WI38 (cell line): ENCODE results near the gene ADAMTS8.

ENCODE experiments used
- H3K4me3 ChIP-seq: 2 replicates; pipeline ENCODE4 v1.5.1; 2011; ENCODE audit warnings: low read depth, mild to moderate bottlenecking, control low read depth, low read length
- TF ChIP-seq, protein P1 (sequence below): IDR thresholded peaks from 2 replicates; pipeline ENCODE4 v1.5.1; 2012; ENCODE audit warnings: low read depth, mild to moderate bottlenecking, control low read depth, low read length

ADAMTS8 gene

DNA sequence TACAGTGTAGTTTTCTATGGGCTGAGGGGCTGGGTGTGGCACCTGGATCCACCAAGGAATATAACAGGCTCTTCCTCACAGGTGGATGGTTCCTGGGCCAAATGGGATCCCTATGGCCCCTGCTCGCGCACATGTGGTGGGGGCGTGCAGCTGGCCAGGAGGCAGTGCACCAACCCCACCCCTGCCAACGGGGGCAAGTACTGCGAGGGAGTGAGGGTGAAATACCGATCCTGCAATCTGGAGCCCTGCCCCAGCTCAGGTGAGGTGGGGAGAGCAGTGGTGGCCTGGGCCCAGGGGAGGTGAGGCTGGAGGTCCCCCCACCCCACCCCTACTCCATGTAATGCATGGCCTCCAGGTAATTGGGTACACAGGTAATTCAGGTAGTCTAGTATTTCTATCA lies 40.8 kb upstream of the ADAMTS8 start:
- TF ChIP-seq, protein P1, sequence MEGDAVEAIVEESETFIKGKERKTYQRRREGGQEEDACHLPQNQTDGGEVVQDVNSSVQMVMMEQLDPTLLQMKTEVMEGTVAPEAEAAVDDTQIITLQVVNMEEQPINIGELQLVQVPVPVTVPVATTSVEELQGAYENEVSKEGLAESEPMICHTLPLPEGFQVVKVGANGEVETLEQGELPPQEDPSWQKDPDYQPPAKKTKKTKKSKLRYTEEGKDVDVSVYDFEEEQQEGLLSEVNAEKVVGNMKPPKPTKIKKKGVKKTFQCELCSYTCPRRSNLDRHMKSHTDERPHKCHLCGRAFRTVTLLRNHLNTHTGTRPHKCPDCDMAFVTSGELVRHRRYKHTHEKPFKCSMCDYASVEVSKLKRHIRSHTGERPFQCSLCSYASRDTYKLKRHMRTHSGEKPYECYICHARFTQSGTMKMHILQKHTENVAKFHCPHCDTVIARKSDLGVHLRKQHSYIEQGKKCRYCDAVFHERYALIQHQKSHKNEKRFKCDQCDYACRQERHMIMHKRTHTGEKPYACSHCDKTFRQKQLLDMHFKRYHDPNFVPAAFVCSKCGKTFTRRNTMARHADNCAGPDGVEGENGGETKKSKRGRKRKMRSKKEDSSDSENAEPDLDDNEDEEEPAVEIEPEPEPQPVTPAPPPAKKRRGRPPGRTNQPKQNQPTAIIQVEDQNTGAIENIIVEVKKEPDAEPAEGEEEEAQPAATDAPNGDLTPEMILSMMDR = no peak
- H3K4me3 ChIP-seq = no peak overlapping the region

DNA sequence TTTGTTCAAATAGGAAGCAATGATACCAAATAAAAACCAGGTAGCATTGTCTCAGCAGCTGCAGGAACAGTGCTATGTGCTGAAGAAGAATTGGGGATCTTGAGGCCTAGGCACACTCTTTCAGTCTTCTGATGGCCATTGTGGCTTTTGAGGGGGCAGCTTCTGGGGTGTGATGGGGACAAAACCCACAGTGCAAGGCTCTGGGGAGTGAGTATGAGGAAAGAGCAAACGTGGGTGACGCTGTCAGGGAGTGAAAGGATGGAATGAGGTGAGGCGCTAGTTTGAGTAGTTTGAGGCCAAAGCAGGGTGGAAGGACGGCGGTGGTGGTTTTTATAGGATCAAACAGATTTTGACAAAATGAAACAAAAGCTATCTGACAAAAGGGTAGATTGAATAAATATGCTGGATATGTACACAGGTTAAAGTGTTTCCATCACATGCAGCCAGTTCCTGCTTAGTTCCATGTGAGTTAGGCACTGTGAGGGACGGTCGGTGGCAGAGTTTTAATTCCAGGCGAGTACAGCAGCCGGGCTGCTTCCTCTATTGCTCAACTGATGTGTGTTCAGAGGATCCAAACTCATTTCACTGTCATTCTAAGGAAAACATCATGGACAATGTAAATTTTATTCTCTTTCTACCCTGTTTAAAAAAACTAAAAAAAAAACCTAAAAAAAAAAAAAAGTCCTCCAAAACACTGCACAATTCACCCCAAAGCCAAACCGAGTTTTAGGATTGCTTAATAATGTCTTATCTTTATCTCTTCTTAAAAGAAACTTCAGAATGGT lies 38.9 kb upstream of the ADAMTS8 start:
- no peak overlapping the region for H3K4me3 ChIP-seq
- TF ChIP-seq, protein P1 = no peak

DNA sequence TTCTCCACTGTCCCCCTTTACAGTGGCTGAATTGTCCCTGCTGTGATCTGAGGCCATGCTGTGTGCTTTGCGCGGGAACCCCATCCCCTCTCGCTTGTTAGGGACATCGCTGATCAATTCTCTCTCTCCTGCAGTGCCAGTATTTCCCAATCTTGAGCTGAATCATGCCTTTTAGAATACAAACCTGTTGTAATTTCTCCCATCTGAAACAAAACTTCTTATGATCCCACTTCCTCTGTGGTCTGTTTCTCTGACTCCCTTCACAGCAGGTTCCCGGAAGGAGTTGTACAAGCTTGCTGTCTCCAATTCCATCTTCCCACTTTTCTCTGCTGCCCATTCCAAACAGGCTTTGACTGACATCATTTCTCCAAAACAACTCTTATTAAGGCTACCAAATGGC lies 36.9 kb upstream of the ADAMTS8 start:
- H3K4me3 ChIP-seq = no peak overlapping the region
- TF ChIP-seq, protein P1 = no peak

DNA sequence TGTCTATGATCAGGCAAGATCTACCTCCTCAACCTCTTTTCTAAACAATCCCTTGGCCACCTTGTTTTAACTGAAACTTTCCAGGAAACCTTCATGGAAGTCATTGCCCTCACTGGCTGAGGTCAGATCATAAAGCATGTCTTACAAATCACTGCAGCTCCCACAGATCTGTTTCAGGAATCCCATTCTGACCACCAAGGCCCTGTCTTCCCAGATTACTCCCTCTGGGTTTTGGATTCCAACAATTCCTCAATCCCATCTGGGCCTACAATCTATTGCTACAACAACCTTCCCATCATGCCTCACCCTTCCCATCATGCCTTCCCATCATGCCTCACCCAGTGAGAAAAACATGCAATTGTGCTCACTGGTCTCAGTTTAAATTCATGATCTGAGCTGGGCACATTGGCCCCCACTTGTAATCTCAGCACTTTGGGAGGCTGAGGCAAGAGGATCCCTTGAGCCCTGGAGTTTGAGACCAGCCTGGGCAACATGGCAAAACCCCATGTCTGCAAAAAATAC lies 35.9 kb upstream of the ADAMTS8 start:
- TF ChIP-seq, protein P1 = no peak
- H3K4me3 ChIP-seq = no peak overlapping the region

DNA sequence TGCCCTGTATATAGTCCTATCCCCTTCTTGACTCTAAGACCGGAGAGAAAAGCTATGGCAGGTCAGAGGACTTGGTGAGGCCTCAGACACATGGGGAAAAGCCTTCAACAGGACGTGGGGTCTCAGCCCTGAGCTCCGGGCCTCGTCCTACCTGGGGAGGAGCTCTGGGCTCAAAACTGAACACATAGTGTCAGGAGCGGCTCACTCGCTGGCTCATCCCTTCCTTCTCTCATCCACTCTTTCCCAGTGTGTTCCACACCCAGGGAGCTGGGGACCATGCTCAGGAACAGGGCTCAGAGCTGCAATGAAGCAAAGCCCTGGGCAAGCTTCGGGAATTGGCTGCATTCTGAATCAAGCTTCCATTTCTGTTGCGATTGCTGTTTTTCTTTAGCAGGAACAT lies 34.5 kb upstream of the ADAMTS8 start:
- no peak overlapping the region for H3K4me3 ChIP-seq
- TF ChIP-seq, protein P1 = no peak

DNA sequence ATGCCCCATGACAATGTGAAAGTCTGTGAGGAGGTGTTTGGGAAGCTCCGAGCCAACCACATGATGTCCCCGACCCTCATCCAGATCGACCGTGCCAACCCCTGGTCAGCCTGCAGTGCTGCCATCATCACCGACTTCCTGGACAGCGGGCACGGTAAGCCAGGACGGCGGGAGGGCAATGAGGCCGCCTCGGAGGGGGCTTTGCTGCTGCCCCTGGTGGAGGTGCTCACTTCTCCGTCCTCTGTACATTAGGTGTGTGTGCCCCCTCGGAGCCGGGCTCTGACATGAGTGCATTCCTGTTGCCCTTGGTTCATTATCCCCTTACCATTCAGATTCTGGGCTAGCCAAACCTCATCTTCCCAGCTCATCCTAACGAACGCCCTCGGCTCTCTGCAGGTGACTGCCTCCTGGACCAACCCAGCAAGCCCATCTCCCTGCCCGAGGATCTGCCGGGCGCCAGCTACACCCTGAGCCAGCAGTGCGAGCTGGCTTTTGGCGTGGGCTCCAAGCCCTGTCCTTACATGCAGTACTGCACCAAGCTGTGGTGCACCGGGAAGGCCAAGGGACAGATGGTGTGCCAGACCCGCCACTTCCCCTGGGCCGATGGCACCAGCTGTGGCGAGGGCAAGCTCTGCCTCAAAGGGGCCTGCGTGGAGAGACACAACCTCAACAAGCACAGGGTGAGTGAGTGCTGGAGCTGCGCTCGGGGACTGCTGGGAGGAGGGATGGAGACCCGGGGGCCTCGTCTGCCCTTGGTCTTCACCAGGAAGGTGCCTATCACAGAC lies 33.9 kb upstream of the ADAMTS8 start:
- TF ChIP-seq, protein P1 = no peak
- H3K4me3 ChIP-seq = no peak overlapping the region

DNA sequence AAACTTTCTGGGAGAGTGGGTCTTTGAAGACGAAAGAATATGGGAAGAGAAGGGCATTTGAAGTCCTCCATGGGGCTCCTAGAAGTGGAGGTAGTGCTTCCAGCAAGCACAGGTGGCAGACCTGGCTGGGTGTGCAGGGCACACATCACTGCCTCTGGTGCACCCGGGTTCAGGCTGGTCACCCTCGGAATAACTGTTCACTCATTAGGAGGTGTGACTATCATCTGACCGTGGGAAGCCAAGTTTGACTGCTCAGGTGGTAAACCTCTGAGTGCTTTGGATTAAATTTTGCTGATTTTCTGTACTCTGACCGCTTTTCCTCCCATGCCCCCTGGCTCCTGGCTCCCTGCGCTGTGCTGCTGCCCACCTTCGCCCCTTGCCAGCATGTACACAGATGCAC lies 31.1 kb upstream of the ADAMTS8 start:
- H3K4me3 ChIP-seq = no peak overlapping the region
- TF ChIP-seq, protein P1 = no peak
